Sigmoid colon (tissue), 4 donors: ENCODE measurements around the gene NUP62.

Source experiments
- EP300 ChIP-seq, 4 donors: sonication (generic); formaldehyde crosslinking; IDR thresholded peaks; one replicate each; pipeline ENCODE4 v1.6.1; 2017; ENCODE audit warnings: antibody characterized with exemption in 4 of 4
- TF ChIP-seq, protein P1 (sequence below), 4 experiments: fragments of 450-650 bp in 3 of 4; fragments of 200-600 bp in 1 of 4; IDR thresholded peaks; one replicate each; pipeline ENCODE4 v1.5.1; 2016 to 2019; ENCODE audit warnings: antibody characterized with exemption in 4 of 4, mild to moderate bottlenecking in 3 of 4, moderate library complexity in 2 of 4

DNA sequence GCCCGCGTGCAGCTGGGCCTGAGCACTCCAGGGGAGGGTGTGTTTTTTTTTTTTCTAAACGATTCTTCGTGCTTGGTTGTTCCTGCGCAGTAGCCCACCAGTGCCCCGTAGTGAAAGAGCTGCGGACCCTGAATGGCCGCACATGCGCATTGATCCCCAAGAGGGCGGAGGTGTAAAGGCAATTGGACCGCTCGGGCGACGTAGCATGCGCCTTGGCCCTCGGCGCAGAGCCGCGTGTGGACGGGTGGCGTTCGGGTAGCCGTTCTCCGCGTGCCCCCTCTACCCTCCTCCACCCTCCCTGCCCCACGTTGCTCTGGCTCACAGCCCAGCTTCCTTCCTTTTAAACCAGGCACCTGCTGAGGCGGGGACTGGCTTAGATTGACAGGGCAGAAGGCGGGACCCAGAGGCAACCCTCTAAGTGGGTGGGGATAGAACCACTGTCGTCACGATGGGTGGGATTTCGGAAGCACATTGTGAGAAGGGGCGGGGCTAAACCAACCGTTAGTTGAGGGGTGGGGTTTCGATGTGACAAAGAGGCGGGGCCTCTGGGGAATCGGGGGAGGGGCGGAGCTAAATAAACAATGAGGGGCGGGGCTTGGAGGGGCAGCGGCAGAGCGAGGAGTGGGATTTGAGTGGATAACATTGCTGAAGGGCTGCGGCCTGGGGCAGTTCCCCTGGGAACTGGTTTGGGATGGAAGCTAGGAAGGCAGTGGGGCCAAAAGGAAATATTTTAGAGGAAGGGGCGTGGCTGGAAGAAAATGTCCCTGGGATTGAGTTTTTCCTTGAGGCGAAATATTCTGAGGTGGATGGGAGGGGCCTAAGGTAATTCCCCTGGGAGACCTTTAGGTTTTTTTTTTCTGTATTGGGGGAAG, 543 bp upstream of the NUP62 start:
- TF ChIP-seq, protein P1, sequence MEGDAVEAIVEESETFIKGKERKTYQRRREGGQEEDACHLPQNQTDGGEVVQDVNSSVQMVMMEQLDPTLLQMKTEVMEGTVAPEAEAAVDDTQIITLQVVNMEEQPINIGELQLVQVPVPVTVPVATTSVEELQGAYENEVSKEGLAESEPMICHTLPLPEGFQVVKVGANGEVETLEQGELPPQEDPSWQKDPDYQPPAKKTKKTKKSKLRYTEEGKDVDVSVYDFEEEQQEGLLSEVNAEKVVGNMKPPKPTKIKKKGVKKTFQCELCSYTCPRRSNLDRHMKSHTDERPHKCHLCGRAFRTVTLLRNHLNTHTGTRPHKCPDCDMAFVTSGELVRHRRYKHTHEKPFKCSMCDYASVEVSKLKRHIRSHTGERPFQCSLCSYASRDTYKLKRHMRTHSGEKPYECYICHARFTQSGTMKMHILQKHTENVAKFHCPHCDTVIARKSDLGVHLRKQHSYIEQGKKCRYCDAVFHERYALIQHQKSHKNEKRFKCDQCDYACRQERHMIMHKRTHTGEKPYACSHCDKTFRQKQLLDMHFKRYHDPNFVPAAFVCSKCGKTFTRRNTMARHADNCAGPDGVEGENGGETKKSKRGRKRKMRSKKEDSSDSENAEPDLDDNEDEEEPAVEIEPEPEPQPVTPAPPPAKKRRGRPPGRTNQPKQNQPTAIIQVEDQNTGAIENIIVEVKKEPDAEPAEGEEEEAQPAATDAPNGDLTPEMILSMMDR (IDR thresholded peaks at IDR 0.05), result peak in 1 of 4 experiments; percentile 45
- TF ChIP-seq EP300 (IDR thresholded peaks at IDR 0.05), result no peak
